Ectodermal cell (in vitro differentiated cells): ENCODE data around the gene JAML.

Source experiments
- H3K27ac ChIP-seq: 2 replicates; pipeline ENCODE4 v1.7.0; 2013; ENCODE audit warnings: mild to moderate bottlenecking, low read depth, low read length; ENCODE audit not compliant: insufficient read depth, poor library complexity, severe bottlenecking
- H3K27me3 ChIP-seq: 2 replicates; pipeline ENCODE4 v1.7.0; 2013; ENCODE audit warnings: mild to moderate bottlenecking, low read length; ENCODE audit not compliant: insufficient read depth, control insufficient read depth, poor library complexity, severe bottlenecking
- H3K36me3 ChIP-seq: one replicate; pipeline ENCODE4 v1.7.0; 2013; ENCODE audit warnings: low read length; ENCODE audit not compliant: control insufficient read depth, insufficient read depth
- H3K4me1 ChIP-seq: one replicate; pipeline ENCODE4 v1.7.0; 2013; ENCODE audit warnings: low read length; ENCODE audit not compliant: control insufficient read depth, insufficient read depth
- H3K4me3 ChIP-seq: 2 replicates; pipeline ENCODE4 v1.7.0; 2013; ENCODE audit warnings: low read depth, low read length, control low read depth; ENCODE audit not compliant: insufficient read depth
- H3K9me3 ChIP-seq: 2 replicates; pipeline ENCODE4 v1.7.0; 2013; ENCODE audit warnings: mild to moderate bottlenecking, low read length, moderate library complexity; ENCODE audit not compliant: control insufficient read depth
- WGBS, 2 experiments: methylation state at CpG; one replicate each; pipeline ENCODE4 v1.1.7; 2013; ENCODE audit warnings: missing lambda C conversion rate in 2 of 2; 5-methylcytosine and 5-hydroxymethylcytosine counted together

JAML gene

GRCh38 chr11:118211006-118211405, 13.8 kb downstream of the JAML start:
- Histone ChIP-seq H3K36me3 (no peaks in the 10 kb centered on the region), H3K4me1 (peaks cover 32% of the 10 kb centered on the region), H3K27me3 (no peaks in the 10 kb centered on the region), H3K4me3 (no peak overlapping the region), H3K9me3 (peaks cover 2% of the 10 kb centered on the region), H3K27ac (no peak overlapping the region)
- 10 to 13% methylated on average over 5 to 6 of the region's 6 CpGs for WGBS, 2 experiments

- Histone ChIP-seq H3K27me3 (no peaks in the 10 kb centered on the region), H3K4me1 (peaks cover 32% of the 10 kb centered on the region), H3K4me3 (no peak overlapping the region), H3K9me3 (peaks cover 2% of the 10 kb centered on the region), H3K36me3 (no peaks in the 10 kb centered on the region), H3K27ac (no peak overlapping the region)
- WGBS, 2 experiments, result 86 to 88% methylated on average over 7 of the region's 7 CpGs
Observed at GRCh38 chr11:118210323-118210722, 14.5 kb downstream of the JAML start.

- 90 to 91% methylated on average over 2 to 3 of the region's 3 CpGs for WGBS, 2 experiments
- no peak overlapping the region for H3K27ac ChIP-seq
- H3K4me3 ChIP-seq, result no peak overlapping the region
- no peaks in the 10 kb centered on the region for H3K27me3 ChIP-seq
- H3K9me3 ChIP-seq, result no peaks in the 10 kb centered on the region
- H3K36me3 ChIP-seq, result no peaks in the 10 kb centered on the region
- peaks cover 32% of the 10 kb centered on the region for H3K4me1 ChIP-seq
Observed at GRCh38 chr11:118209033-118209432, 15.8 kb downstream of the JAML start.

- 71 to 83% methylated on average over 1 to 2 of the region's 2 CpGs for WGBS, 2 experiments
- peaks cover 20% of the 10 kb centered on the region for H3K4me1 ChIP-seq
- no peak overlapping the region for H3K4me3 ChIP-seq
- H3K27ac ChIP-seq, result no peak overlapping the region
- H3K27me3 ChIP-seq, result no peaks in the 10 kb centered on the region
- H3K9me3 ChIP-seq, result no peaks in the 10 kb centered on the region
- no peaks in the 10 kb centered on the region for H3K36me3 ChIP-seq
Observed at GRCh38 chr11:118207079-118207478, 17.7 kb downstream of the JAML start.

- Histone ChIP-seq H3K4me3 (no peak overlapping the region), H3K27ac (no peak overlapping the region), H3K27me3 (no peaks in the 10 kb centered on the region), H3K9me3 (no peaks in the 10 kb centered on the region), H3K36me3 (no peaks in the 10 kb centered on the region), H3K4me1 (peaks cover 15% of the 10 kb centered on the region)
- 40 to 56% methylated on average over 1 of the region's 1 CpG for WGBS, 2 experiments
Observed at GRCh38 chr11:118206391-118207031, 18.3 kb downstream of the JAML start.

GRCh38 chr11:118205606-118206378, 19.0 kb downstream of the JAML start:
- Histone ChIP-seq H3K27ac (no peak overlapping the region), H3K36me3 (no peaks in the 10 kb centered on the region), H3K4me3 (no peak overlapping the region), H3K4me1 (peaks cover 7% of the 10 kb centered on the region), H3K9me3 (no peaks in the 10 kb centered on the region), H3K27me3 (no peaks in the 10 kb centered on the region)
- WGBS, 2 experiments, result 88 to 94% methylated on average over 9 of the region's 9 CpGs

GRCh38 chr11:118202599-118203422, 22.0 kb downstream of the JAML start:
- no peaks in the 10 kb centered on the region for H3K36me3 ChIP-seq
- no peaks in the 10 kb centered on the region for H3K9me3 ChIP-seq
- H3K27ac ChIP-seq, result no peak overlapping the region
- WGBS, 2 experiments, result 89 to 92% methylated on average over 7 of the region's 7 CpGs
- no peaks in the 10 kb centered on the region for H3K27me3 ChIP-seq
- no peaks in the 10 kb centered on the region for H3K4me1 ChIP-seq
- no peak overlapping the region for H3K4me3 ChIP-seq

- Histone ChIP-seq H3K4me1 (no peaks in the 10 kb centered on the region), H3K27me3 (no peaks in the 10 kb centered on the region), H3K36me3 (no peaks in the 10 kb centered on the region), H3K9me3 (no peaks in the 10 kb centered on the region), H3K27ac (no peak overlapping the region), H3K4me3 (no peak overlapping the region)
- 90 to 92% methylated on average over 2 of the region's 2 CpGs for WGBS, 2 experiments
Observed at GRCh38 chr11:118201966-118202365, 22.8 kb downstream of the JAML start.

GRCh38 chr11:118200901-118201680, 23.7 kb downstream of the JAML start:
- H3K4me3 ChIP-seq, result no peak overlapping the region
- H3K4me1 ChIP-seq, result no peaks in the 10 kb centered on the region
- H3K9me3 ChIP-seq, result no peaks in the 10 kb centered on the region
- no peaks in the 10 kb centered on the region for H3K36me3 ChIP-seq
- no peak overlapping the region for H3K27ac ChIP-seq
- 95 to 97% methylated on average over 9 of the region's 9 CpGs for WGBS, 2 experiments
- no peaks in the 10 kb centered on the region for H3K27me3 ChIP-seq
